Medulla oblongata (tissue), 1 donor: ENCODE data around the gene SRP68.
"Not testable (repeated sequence)": the region's sequence is repeated elsewhere in the genome, so short reads cannot be mapped to it uniquely, and the experiment has no call there.

Experiments
- DNase-seq: peaks from one replicate; pipeline ENCODE4 v3.0.0-alpha.2; 2015; ENCODE audit errors: extremely low spot score

Gene SRP68

DNA sequence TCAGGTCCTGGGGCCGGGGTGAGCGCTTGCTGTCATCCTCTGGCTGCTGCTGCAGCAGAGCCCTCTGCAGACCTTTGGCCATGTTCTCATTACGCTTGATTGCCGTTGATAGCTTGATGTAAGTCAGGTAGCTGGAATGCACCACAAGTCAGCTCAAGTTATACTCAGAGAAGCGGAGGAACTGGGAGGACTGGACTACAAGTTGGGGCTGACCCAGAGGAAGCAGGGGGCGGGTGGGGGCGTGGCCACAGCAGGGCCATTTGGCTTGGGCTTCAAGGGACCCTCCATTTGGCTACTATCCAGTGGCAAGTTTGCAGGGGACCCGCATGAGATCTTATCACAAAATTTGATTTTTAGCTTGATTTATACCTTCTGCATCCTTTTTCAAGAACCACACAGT, 26.3 kb downstream of the SRP68 start:
- no peak for DNase-seq

DNA sequence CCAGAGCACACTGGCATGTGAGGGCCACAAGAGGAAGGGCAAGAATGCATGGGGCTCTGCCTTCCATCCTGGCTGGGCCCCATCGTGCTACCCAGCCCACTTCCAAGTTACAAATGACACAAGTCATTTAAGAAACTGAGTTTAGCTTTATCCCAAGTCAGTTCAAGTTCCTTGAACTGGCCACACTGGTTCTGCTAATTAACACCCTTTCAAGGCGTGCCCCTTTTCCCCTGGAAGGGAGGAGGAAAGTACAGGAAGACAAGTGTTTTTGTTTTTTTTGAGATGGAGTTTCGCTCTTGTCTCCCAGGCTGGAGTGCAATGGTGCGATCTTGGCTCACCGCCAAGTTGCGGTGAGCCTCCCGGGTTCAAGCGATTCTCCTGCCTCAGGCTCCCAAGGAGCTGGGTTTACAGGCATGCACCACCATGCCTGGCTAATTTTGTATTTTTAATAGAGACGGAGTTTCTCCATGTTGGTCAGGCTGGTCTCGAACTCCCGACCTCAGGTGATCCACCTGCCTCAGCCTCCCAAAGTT, 27.8 kb downstream of the SRP68 start:
- DNase-seq = not testable (repeated sequence)

DNA sequence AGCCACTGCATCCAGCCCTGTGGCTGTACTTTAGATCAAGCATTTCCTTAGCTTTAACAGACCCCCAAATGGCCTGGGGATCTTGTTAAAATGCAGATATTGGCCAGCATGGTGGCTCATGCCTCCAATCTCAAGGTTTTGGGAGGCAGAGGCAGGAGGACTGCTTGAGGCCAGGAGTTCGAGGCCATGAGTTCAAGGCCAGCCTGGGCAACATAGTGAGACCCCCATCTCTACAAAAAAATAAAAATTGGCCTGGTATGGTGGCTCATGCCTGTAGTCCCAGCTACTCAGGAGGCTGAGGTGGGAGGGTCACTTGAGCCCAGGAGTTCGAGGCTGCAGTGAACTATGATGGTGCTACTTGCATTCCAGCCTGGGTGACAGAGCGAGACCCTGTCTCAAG, 29.4 kb downstream of the SRP68 start:
- DNase-seq = not testable (repeated sequence)

DNA sequence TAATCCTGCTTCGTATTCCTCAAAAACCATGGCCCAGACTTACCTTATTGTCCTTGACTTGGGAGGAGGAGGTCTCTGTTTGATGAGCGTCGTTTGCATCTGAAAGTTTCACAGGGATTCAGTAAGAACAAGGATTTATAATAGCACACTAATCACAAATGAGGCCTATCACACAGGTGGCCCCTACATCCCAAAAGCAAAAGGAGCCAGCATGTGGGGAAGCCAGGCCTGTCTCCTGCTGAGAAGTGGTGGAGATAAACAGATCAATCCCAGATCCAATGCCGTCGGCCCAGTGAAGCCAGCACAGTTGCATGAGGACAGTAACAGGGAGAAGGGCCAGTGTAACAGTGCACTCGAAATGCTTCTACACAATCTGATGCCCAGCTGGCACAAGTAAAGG, 31.9 kb downstream of the SRP68 start:
- no peak for DNase-seq

- DNase-seq = no peak
These were observed 33.2 kb downstream of the SRP68 start for GRCh38 chr17:76039121-76039520.

DNA sequence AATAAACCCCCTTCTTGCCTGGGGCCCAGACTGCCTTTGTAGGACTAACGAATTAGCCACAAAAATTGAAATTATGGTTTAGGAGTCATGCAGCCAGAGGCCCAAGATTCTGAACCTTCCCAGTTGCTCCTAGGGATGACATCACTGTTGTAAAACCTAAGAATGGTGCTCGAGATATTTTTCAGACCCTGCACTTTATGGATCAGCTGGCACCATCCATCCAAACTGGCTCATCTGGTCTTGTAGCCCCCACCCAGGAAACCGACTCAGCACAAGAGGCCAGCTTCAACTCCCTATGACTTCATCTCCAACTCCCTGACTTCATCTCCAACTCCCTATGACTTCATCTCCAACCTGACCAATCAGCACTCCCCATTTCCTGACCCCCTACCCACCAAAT, 34.3 kb downstream of the SRP68 start:
- no peak for DNase-seq

GRCh38 chr17:76036497-76037261, 35.6 kb downstream of the SRP68 start:
- no peak for DNase-seq

DNA sequence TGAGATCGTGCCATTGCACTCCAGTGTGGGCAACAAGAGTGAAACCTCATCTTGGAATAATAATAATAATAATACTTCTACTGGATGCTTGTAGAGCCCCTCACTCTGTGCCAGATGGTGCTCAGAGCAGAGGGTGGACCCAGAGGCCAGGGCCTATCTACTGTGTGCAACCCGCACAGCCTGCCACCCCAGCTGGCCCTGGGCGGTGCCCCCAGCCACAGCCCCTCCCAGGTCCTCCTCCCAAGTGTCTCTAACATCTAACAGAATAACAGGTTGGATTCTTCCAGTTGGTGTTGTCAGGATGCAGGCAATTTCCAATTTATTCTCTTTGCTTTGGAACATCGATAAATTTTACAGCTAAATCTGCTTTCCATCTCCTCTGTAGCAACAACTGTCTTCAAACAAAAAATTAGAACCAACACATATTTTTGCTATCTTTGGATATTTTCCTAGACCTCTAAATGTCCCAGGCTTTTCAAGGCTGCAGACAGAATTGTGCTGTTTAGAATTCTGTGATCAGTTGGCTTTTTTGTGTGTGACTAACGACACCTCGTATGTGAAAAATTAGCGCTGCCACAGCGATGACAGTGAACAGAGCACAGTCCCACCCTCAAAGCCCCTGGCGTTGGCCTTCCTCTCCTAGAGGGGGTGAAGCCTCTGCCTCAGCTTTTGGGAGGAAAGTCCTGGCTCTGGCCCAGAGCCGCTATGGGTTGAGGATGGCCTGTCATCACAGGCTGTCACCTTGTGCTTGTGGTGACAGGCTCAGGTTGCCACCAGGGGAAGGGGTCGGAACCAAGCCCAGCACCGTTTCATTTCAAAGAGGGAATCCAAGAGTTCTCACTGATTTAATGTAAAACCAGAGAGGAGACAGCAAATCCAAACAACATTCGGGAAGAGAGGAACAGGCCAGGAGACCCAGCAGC, 37.6 kb downstream of the SRP68 start:
- no peak for DNase-seq

- no peak for DNase-seq
These were observed 39.2 kb downstream of the SRP68 start for GRCh38 chr17:76033139-76033538.

GRCh38 chr17:76032780-76033108, 39.6 kb downstream of the SRP68 start:
- DNase-seq = no peak

DNA sequence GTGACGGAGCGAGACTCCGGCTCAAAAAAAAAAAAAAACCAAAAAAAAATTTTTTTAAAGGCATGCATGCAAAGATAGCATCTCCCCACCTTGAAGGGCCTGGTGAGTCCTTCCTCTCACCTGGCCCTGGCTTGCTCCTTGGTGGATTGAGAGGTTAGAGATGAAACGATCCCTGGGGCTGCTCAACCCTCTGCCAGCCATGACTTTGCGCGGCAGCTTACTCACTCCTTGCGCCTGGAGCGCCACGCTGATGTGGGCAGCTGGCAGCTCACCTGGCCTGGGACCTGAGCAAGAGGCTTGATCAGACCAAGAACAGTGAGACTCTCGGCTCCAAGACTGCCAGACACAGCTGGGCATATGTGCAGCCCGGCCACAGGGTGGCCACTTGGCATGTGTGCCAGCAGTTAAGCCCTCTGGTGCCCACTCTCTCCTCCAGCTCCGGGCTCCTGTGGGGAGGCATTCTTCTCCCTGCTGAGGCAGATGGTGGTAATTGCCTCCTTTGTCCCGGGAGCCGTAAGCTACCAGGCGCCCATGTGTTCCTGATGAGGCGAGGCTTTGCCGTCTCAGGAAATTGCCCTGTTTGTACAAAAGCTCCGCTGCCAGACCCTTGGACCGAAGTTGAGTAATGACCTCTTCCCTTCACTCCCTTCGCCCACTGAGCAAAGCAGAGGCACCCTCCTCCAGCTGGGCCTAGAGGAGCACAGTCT, 40.1 kb downstream of the SRP68 start:
- no peak for DNase-seq

DNA sequence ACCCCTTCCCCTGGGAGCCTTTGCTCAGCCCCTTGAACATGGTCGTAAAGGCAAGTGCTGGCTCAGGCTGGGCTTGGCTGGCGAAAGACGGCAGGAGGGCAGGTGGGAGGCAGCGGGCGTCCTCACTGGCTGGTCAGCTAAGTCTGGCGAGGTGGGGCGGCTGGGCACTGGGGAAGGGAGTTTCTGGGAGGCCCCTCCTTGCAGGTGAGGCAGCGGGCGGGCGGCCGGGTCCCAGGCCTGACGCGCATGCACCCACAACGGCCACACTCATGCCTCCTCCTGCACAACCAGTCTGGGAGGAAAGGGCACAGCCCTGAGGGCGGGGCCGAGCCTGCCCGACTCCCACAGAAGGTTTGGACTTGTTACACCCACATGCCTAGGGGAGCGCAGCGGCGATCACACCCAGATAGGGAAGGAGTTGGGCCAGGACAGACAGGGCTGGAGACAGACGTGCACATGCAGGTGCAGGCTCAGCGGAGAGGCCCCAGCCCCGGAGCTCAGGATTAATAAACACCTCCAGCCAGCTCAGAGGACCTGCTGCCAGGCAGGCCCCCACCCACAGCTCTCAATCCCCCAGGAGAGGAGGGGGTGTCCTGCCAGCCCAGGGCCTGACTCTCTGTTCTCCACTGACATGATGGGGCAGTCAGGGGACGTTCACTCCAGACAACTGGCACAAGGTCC, 45.0 kb downstream of the SRP68 start, which contains the start of gene EVPL:
TSS of gene EVPL (minus strand) at position 148 of the 681 bp plus-strand sequence. CDS start at position 40, 108 bp downstream.
- no peak for DNase-seq

GRCh38 chr17:76026714-76027158, 45.6 kb downstream of the SRP68 start:
- DNase-seq = no peak

DNA sequence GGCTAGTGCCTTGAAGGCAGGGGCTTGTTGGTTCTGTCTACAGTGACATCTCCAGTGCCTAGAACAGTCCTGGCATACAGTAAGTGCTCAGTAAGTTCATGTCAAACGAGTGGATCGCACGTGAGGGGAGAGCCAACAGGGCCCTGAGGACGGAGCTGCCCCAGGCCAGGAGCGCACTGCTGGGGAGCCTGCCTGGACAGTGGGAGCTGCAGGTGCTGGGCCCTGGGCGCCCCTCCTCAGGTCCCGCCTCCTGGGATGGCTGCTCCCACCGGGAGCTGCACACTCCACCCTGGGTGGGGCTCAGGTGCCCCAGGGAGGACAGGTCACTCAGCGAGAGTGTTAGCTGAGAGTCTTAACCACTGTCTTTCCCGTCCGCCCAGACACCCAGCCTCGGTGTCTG, 47.0 kb downstream of the SRP68 start:
- DNase-seq = no peak

- DNase-seq = no peak
These were observed 48.0 kb downstream of the SRP68 start for GRCh38 chr17:76024353-76024752.

DNA sequence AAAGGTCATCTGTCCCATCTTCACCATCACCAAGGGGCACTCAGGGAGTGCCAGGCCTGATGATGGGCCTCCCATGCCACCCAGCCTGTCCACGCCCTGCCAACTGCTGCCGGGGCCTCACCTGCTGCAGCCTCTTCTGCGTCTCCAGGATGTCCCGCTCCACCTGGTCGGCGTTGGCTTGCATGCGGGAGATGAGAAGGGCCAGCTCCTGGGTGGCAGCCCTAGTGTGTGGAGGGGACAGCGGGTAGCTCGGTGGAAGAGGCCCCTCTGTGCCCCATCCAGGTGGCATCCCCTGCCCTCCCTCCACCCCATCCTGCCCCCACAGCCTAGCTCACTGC, 48.4 kb downstream of the SRP68 start:
- DNase-seq = no peak

- no peak for DNase-seq
These were observed 49.1 kb downstream of the SRP68 start for GRCh38 chr17:76022973-76023899.

GRCh38 chr17:76022285-76022684, 50.0 kb downstream of the SRP68 start:
- DNase-seq = no peak

GRCh38 chr17:76019833-76020467, 52.4 kb downstream of the SRP68 start:
- DNase-seq = no peak

DNA sequence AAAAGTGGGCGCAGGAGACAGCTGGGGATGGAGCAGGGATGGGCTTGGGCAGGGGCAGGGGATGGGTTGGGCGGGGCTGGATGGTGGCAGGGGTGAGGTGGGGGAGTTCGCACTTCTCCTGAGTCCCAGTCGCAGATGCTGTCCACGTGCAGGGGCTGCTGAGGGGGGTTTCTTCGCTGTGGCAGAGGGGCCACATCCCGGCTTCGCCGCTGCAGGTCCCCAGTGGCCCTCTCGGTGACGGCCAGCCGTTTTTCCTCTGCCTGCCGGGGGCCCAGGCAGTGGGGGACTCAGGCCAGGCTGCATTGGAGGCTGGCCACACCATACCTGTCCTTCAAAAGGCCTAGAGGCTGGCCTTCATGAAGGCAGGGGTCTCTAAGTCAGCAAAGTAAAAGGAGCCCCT, 53.5 kb downstream of the SRP68 start:
- DNase-seq = no peak
